ENCODE data around the gene TARDBP.

GRCh38 chr1:11044086-11044848, 31.8 kb downstream of the TARDBP start:
- TF ChIP-seq EZH2 (IDR thresholded peaks at IDR 0.05; ENCODE audit: borderline replicate concordance, low read depth, low read length) (no peak), SMC3 (conservative IDR thresholded peaks at IDR 0.05; ENCODE audit: insufficient read depth, low read depth, low read length) (no peak), RCOR1 (IDR thresholded peaks at IDR 0.05; ENCODE audit: borderline replicate concordance in 1 of 2, low read depth in 2 of 2, low read length in 2 of 2) (no peak), PRDM10 (IDR thresholded peaks at IDR 0.05; ENCODE audit: partially characterized antibody) (no peak), USF2 (CRISPR knock-in tag; IDR thresholded peaks at IDR 0.05) (no peak), RBM25 (IDR thresholded peaks at IDR 0.05; ENCODE audit: low read depth, low read length, severe bottlenecking) (no peak), PTTG1 (tag; IDR thresholded peaks at IDR 0.05; ENCODE audit: low read depth) (no peak), ZNF79 (CRISPR knock-in tag; IDR thresholded peaks at IDR 0.05; ENCODE audit: low read depth) (no peak)

Data from K562 (cell line).